HG02571 (cell line): ENCODE results near the gene CARD11.

ENCODE experiments used
- ATAC-seq: cut with Tn5 transposase; IDR thresholded peaks from one replicate; pipeline ENCODE4 v1.9.1; 2021; ENCODE audit warnings: mild to moderate bottlenecking, moderate library complexity; ENCODE audit not compliant: unreplicated experiment

Gene CARD11

DNA sequence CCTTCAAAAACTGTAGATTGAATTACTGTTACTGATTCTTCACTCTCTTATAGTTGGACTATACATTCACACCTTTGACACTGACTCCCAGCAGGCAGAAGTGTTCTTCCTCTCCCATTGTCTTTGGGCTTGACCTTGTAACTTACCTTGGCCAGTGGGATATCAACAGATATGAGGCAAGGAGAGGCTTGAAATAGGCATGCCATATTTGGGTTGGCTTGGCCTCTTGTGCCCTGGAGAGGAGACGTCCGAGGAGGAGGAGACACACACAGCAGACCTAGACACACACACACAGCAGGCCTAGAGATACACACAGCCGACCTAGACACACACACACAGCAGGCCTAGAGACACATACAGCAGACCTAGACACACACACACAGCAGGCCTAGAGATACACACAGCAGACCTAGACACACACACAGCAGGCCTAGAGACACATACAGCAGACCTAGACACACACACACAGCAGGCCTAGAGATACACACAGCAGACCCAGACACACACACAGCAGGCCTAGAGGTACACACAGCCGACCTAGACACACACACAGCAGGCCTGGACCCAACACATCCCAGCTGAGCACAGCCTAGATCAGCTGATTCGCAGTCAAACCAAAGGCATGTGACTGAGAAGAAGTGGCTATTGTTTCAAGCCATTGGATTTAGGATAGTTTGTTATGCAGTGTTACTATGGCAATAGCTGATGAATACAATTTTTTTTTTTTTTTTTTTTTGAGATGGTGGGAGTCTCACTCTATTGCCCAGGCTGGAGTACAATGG lies 187.1 kb downstream of the CARD11 start:
- no peak for ATAC-seq
